ENCODE measurements around the gene OR11G2. TPM values are rescaled to one million over a fixed set of nuclear protein-coding genes. Genes with fewer than 3 reads are reported as not detected.
"Not testable (repeated sequence)": the region's sequence is repeated elsewhere in the genome, so short reads cannot be mapped to it uniquely, and the experiment has no call there.

OR11G2 gene
- total RNA-seq, 1 donor from 2014 or later: not detected

- DNase-seq (ENCODE audit: low spot score) (no peak), ATAC-seq (no peak)
- intact Hi-C loops (cut with DNase I): no loop called here
Observed at GRCh38 chr14:20215196-20215595, 24.5 kb downstream of the OR11G2 start.

- no peak for ATAC-seq
- intact Hi-C loops (cut with DNase I): no loop called here
- DNase-seq (ENCODE audit: low spot score): no peak
Observed at GRCh38 chr14:20219033-20219432, 28.3 kb downstream of the OR11G2 start.

GRCh38 chr14:20223410-20223809, 32.7 kb downstream of the OR11G2 start, which contains the start of gene OR11H6:
TSS of gene OR11H6 (plus strand) at chr14:20223710. CDS start at chr14:20223710, 0 bp downstream.
- DNase-seq (ENCODE audit: low spot score) (no peak), ATAC-seq (no peak)
- intact Hi-C loops (cut with DNase I): no loop called here

- ATAC-seq (no peak), DNase-seq (ENCODE audit: low spot score) (no peak)
- intact Hi-C loops (cut with DNase I): no loop called here
Observed at GRCh38 chr14:20228681-20229080, 38.0 kb downstream of the OR11G2 start, which contains the start of gene OR11H7. TSS of gene OR11H7 (plus strand) at chr14:20228981.

- DNase-seq (ENCODE audit: low spot score); ATAC-seq; intact Hi-C loops (cut with DNase I): not testable (repeated sequence)
Observed at GRCh38 chr14:20235415-20235814, 44.7 kb downstream of the OR11G2 start.

GRCh38 chr14:20247646-20248246, 57.0 kb downstream of the OR11G2 start:
- DNase-seq (ENCODE audit: low spot score) (no peak), ATAC-seq (no peak)
- intact Hi-C loops (cut with DNase I): no loop called here

Other genes starting within 250 kb of the OR11G2 start
- not detected for gene OR4K15, start 215.3 kb upstream of the OR11G2 start, total RNA-seq
- not detected for gene OR4Q2, start 188.7 kb upstream of the OR11G2 start, total RNA-seq
- not detected for gene OR4K14, start 171.6 kb upstream of the OR11G2 start, total RNA-seq
- not detected for gene OR4K13, start 154.9 kb upstream of the OR11G2 start, total RNA-seq
- gene OR4L1, start 130.9 kb upstream of the OR11G2 start, total RNA-seq: not detected
- gene OR4K17, start 80.2 kb upstream of the OR11G2 start, total RNA-seq: not detected
- not detected for gene OR4N5, start 52.1 kb upstream of the OR11G2 start, total RNA-seq
- not detected for gene OR11H6, start 32.8 kb downstream of the OR11G2 start, total RNA-seq
- gene OR11H7, start 38.1 kb downstream of the OR11G2 start, total RNA-seq: not detected
- gene OR11H4, start 48.4 kb downstream of the OR11G2 start, total RNA-seq: not detected
- gene TTC5, start 115.1 kb downstream of the OR11G2 start, total RNA-seq: 19.9 TPM
- gene CCNB1IP1, start 142.4 kb downstream of the OR11G2 start, total RNA-seq: 51.4 TPM
- gene PARP2, start 152.7 kb downstream of the OR11G2 start, total RNA-seq: 23.7 TPM
- gene TEP1, start 222.6 kb downstream of the OR11G2 start, total RNA-seq: 44.7 TPM
- 2.1 TPM for gene KLHL33, start 245.3 kb downstream of the OR11G2 start, total RNA-seq